HG02943 (cell line): ENCODE measurements around the gene ZBTB20.

Experiments used
- ATAC-seq: cut with Tn5 transposase; IDR thresholded peaks from one replicate; pipeline ENCODE4 v1.9.1; 2021; ENCODE audit warnings: mild to moderate bottlenecking, low read depth, moderate library complexity; ENCODE audit not compliant: unreplicated experiment

Gene ZBTB20

DNA sequence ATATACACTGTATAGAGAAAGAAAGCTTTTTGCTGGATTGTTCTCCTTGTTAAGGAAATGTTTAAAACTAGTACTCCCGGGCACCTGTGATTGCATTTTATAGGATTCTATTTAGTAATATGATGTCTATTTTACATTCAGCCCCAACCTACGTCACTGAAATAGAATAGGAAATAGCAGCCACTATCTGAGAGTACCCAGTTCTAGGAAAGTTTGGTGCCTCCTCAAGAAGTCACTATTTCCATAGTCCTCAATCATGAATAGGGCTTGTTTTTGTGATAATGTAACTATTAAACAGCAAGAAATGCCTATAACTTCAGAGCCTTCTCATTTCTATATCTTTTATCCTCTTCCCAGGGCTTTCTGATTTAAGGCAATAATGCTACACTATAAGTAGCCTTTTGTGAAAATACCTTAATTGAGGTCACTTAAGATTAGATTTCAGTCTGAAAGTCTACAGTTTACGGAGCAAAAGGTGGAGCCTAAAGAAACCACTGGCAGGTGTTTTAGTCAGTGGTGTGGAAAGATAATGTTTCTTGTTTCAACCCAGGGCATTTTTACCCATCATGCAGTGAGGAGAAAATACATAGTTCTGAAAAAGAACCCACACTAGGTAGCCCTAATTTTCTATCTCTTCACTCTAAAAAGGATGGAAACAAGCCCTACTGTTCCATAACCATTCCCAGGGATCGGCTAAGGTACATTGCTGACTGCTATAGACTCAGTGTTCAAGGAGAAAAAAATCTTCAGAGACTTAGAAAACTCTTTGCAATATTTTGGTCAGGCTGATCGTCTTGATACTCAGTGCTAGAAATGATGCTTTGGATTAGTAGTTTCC, 814.5 kb downstream of the ZBTB20 start:
- ATAC-seq, result peak; percentile 63

DNA sequence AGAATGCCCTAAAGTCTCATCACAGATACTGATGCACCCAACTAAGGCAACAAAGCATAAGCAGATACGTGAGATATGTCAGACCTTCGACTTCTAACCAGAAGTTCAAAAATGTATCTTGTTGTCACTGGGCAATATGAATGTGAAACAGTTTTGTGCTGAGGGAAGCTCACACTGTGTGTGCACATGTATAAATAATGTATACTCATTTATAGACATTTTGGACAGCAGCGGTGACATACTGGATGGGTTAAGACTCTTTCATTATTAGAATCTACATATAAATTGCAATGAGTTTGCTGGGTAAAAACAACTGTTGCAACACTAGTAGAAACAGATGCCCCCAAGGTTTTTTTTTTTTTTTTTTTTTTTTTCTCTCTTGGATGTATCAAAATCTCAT, 815.4 kb downstream of the ZBTB20 start:
- ATAC-seq, result no peak

DNA sequence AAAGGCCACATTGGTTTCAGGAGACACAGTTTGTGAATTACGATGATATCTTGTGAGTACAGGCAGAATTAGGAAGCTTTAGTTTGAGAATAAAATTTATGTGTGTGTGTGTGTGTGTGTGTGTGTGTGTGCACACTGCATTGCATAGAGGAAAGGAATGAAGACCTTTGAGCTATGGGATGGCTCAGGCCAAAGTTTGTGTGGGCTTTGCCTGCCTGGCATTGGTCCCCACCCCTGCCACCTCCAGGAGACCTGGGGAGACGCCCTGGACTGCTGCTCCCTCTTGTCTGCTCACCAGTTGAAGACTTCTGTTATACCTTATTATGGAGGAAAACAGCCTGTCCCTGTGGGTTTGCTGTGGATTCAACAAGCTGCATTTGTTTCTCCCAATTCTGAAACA, 816.1 kb downstream of the ZBTB20 start:
- no peak for ATAC-seq

DNA sequence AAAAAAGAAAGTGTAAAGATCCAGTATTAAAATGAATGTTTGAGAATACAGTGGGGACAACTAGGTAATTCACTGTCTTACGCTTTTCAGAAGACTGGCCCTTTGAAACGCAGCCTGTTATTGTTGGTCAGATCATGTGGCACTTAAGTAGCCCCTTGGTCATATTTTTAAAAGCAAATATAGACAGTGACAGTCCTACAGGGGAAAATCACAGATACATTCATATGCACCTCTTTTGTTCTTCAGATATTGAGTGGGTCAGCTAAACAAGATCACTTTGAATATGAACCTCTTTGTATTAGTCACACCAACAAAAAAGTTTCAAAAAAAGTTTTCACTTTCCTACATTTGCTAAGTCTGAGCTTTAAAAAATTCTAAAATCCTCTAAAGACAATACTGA, 817.3 kb downstream of the ZBTB20 start:
- ATAC-seq, result no peak

DNA sequence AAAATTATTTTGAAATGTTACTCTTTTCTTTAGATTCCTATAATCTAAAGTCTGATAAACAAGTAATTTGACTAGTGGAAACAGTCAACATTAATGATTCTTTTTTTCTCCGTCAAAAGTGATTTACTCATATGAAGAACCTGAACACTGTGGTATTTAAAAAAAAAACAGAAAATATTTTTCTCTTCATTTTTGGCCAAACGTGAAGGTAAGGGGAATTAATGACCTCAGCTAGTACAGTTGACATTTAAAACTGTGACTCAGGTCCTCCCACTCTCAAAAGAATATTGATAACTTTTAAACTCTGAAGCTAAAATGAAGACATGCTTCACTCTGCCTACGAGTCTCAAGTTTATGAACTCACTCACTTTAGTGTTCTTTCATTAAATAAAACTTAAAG, 818.7 kb downstream of the ZBTB20 start:
- no peak for ATAC-seq

DNA sequence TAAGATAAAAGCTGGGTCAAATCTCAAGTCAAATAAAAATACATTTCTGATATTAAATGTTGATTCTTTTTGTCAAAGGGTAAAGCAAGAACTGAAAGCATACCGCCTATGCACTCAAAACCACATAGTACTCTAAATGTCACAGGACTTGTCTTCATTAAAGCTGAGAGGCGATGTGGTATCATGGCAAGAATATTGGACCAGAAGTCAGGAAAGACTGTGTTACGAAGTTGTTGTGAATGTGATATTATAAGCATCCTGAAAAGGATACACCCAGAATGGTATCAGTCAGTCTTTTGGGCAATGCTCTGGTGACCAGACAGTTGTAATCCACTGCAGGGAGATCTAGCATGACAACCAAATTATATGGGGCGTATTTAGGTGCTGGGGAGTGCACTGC, 819.4 kb downstream of the ZBTB20 start:
- no peak for ATAC-seq

DNA sequence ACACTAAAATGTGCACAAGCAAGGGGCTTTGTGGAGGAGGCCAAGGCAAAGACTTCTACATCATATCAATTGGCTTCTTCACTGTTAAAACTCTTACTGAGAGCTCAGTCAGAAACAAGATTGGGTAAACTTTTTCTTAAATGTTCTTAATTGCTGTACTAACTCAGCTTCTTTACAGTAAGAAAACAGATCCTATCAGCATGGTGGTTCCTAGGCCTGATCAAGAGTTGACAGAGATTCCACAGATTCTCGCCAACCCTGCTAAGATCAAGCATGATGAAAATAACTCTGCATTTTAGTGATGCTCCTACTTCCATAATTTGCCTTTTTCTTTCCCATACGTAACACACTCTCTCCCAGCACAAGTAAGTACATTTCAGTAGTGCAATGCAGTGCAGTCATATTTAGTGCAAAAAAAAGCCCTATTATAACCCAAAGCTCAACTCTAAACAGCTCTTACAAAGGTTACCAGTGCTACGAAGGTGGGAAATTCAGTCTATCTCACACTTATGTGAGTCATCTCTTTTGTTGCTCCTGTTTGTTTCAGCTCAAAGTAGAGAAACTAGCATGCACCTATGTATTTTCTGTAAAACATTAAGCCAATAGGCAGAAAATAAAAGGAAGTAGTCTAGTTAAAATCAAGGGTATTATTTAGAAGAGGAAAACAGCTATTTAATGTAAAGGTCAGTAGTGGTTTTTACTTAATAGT, 823.4 kb downstream of the ZBTB20 start:
- ATAC-seq, result peak; percentile 61

DNA sequence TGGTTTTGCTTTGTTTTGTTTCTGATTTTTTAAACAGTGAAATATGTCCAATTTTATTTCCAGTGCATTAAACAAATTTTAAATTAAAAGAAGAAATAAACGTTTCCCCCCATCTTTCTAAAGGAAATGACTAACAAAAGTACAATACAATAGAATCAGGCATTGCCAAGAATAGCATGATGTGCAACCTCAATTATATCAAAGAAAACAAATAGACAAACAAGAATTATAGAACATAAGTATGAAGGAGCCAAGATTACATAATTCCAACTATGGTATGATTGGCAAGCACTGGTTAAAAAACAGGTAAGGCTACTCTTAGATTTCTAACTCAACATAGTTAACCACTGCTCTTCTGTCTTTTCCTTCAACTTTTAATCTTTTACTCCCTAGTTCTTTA, 826.8 kb downstream of the ZBTB20 start:
- no peak for ATAC-seq

DNA sequence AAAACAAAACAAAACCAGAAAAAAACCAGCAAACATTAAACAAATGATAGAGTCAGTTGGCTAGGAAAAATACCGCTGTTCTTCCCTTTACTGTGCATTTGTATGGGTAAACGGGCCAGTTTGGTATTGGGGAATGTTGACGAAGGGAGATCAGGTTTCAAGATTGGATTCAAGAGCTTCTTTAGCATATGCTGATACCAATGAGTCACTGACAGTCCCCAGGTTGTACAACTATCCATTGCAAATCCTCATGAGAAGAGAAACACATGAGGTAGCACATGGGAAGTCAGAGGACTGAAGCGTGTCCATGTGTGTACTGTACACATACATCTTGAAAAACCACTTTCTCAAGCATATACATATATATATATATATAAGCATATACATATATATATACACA, 827.6 kb downstream of the ZBTB20 start:
- ATAC-seq, result no peak

DNA sequence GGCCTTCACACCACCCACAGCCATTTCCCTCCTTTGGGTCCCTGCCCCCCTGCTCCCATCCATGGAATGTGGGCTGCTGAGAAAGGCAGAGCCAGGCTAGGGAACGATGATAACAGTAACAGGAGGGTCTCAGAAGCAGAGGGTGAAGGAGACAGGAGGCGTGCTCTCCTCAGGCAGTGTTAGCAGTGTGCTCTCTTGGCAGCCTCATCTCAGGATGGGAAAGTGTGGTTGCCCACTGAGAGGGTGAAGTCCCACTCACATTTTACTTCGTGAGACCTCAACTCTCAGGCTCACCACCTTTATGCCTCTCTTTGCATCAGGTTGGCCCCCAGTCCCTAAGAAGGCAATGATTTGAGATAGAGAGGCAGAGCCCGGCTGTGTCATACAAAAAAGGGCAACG, 828.8 kb downstream of the ZBTB20 start:
- no peak for ATAC-seq

DNA sequence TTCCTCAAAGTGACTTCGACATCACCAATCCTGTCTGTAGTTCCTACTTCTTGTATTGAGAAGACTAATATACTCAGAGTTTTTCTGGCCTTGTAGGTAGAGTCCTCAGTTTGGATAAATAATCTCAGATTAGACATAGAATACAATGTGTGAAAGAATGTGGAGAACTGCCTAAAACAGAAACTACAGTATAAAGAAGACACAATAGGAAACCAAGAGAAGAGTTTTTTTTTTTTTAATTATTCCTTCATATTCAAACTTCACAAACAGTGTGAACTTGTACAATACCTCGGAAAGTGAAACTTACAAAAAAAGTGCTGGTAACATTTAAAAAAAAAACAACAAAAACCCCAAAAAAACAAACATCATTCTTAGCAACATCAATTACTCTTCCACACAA, 832.8 kb downstream of the ZBTB20 start:
- ATAC-seq, result no peak

DNA sequence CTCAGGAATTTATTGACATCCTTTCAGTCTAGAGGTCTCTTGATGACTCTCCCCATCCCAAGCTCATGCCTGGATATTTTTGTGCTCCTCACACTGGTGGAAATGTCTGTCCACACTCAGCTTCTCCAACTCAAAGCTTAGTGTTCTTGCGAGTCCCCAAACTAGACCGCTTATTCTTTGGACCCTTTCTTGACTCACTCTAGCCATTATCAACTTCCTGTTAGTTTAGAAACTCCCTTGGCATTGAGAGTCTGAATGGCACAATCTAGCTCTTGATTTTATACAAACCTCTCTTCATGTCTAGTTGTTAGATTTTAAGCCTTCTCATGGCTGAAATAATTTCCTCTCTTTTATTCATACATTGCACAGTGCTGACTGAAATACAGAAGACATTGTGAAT, 833.7 kb downstream of the ZBTB20 start:
- no peak for ATAC-seq

DNA sequence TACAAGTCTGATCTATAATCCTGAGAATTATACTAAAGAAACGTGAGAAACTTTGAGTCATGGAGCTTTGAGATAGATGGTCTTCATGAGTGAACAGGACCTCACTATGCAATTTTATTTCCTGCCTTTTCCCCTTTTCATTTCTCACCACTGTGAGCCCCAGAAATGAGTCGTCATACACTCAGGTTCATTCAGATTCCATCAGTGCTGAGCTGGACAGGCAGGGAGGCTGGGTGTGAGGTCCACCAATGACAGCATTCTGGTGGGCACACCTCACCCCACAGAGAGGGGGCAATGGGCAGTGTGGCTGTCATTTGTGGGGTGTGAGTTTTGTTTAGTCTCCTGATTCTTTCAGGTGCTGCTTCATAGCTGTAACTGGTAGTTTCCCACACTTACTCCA, 836.4 kb downstream of the ZBTB20 start:
- ATAC-seq, result no peak

DNA sequence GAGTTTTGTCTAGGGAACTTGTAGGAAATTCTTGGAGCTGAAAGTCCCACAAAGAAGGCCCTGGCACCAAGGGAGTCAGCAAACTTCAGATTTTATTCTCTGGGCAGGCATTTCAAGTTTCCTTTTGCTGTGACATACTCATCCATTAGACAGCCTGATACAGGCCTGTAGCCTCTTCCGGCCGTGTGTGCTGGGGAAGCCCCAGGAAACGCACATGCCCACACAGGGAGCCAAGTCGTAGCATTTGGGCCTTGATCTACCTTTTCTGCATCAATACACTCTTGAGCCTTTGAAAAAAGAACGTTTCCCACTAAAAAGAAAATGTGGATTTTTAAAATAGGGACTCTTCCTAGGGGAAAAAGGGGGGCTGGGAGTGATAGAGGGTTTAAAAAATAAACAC, 838.3 kb downstream of the ZBTB20 start:
- ATAC-seq, result peak; percentile 75

DNA sequence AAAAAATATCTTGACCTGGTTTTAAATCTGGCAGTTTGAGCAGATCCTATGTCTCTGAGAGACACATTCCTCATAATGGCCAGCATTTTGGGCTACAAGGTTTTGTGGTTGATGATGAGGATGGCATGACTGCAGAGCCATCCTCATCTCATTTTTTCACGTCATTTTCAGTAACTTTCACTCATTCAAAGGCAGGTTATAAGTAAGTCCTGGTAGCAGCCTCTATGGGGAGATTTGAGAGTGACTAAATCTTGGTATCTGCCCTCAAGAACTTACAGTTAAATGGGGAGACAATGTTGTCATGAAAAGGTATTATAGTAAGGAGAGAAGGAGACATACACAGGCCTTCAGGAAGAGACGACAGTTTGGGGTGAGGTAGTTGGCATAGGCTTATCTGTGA, 838.7 kb downstream of the ZBTB20 start:
- peak; percentile 9 for ATAC-seq

DNA sequence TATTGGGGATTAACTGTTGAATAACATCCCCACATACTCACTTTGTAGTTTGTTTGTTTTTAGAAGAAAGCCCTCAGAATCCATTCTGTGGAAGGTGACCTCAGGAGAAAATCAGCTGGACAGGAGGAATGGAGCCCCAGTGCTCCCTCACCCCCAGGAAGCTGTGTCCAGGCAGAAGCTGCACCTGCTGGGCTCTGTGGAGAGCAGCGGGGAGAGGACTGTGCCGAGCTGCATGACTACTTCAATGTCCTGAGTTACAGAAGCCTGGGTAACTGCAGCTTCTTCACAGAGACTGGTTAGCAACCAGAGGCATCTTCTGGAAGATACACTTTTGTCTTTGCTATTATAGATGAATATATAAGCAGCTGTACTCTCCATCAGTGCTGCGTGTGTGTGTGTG, 839.3 kb downstream of the ZBTB20 start:
- no peak for ATAC-seq

DNA sequence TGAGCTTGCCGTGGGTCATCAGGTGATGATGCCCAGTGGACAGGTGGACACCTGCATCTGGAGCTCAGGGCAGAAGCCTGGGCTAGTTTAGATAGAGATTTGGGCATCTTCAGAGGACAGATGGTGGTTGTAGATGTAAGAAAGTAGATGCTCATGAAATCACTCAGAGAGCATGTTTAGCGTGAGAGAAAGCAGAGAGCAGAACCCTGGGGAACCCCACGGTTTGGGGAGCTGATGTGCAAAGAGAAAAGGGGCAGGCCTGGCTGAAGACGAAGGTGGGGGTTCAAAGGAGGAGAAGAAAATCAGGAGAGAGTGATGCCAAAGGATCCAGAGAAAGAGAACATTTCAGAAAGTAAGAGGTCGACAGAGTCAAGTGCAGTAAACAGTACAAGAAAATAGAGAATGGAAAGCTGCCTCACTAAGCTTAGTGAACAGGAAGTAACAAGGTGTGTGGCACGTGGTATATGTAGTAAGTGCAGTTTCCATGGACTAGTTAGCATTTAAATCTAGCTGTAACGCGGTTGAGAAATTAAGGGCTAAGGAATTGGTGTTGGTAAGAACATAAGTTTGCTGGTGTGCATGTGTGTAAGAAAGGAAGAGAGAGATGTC, 839.8 kb downstream of the ZBTB20 start:
- ATAC-seq, result peak; percentile 49

DNA sequence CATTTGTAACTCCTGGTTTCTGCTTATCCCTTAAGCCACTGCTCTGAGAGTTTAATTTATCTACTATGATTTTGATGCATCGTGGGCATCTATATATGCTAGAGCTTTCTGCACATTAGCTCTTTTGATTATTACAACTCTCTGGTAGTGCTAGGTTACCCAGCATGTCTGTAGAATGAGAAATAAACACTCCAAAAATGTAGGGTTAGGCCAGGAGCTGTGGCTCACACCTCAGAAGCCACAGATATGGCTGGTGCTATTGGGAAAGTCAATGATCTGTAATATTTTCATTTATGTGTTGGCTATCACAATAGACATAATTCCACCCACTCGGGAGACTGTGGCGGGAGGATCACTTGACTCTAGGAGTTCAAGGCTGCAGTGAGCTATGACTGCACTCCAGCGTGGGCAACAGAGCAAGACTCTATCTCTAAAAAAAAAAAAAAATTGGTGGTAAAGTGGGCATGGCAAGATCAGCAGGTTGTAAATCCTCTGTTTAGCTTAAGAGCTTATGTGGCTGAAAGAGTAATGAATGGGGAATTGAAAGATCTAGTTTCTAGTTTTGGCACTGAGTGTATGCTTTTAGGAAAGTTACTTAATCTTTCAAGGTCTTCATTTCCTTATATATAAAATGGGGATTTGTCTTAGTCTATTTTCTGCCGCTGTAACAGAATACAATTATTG, 847.0 kb downstream of the ZBTB20 start:
- ATAC-seq, result no peak

DNA sequence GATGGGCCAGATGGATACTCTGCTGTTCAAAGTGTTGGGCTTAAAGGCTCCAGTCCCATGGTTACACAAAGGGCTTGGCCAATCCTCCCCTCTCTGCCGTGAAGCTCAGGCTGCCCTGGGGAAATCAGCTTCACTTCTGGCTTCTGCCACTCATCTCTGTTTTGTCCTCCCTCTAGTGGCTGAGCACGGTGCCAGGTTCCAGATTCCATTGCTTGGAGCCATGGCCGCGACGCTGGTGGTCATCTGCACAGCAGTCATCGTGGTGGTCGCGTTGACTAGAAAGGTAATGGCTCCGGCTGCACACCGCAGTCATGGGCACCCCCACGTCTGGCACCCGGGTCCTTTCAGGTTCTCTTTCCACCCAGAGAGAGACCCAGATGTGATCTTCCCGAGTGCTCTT, 847.7 kb downstream of the ZBTB20 start:
- ATAC-seq, result no peak

DNA sequence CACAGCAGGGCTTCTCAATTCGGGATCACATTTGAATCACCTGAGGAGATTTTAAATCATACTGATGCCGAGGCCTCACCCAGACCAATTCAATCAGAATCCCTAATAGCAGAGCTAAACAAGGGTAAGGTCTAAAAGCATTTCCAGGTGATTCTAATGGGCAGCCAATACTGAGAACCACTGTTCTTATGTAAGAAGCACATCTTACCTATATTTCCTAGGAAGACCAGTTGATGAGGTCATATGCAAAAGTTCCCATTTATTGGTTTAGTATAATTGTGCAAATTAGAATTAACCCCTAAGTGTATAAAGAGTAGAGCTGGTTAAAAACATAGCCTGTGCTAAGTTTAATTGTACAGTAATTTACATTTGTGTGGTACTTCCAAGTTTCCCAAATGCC, 851.1 kb downstream of the ZBTB20 start:
- no peak for ATAC-seq

DNA sequence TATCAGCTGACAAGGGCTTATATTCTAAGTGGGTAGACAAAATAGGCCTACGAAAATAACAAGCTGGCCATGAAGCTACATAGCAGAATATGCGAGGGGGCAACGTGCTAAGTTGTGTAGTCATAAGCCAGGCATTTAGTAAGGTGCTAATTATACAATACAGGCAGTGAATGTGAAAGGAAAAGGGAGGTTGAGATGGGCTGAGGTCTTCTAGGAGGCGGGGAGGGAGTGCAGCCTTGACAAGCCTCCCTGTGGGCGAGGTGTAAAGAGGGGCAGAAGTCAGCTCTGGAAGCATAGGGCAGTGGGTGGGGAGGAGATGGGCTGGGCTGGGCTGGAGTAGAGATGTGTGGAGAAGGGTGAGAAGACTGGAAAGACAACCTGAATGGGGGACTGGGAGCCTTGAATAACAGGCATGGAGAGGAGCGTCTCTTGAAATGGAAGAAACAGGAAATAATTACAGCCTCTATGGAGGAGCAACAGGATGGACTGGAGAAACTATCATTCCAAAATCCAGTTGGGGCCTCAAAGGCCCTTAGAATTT, 852.1 kb downstream of the ZBTB20 start:
- ATAC-seq, result no peak
